Testis (tissue), 3 donors: Measurements from ENCODE around the gene CDRT4. TPM values are rescaled to one million over a fixed set of nuclear protein-coding genes. Genes with fewer than 3 reads are reported as not detected.

Experiments used
- DNase-seq: peaks from one replicate; pipeline ENCODE4 v3.0.0-alpha.2; 2019
- H3K27ac ChIP-seq, 2 donors: fragments of 200-600 bp; sonication (generic); one replicate each; pipeline ENCODE4 v1.5.1; 2019
- H3K27me3 ChIP-seq: fragments of 200-600 bp; sonication (generic); one replicate; pipeline ENCODE4 v1.5.1; 2019
- H3K36me3 ChIP-seq: fragments of 200-600 bp; sonication (generic); one replicate; pipeline ENCODE4 v1.5.1; 2017; ENCODE audit warnings: low read depth; ENCODE audit errors: missing control alignments
- H3K4me1 ChIP-seq: fragments of 200-600 bp; sonication (generic); one replicate; pipeline ENCODE4 v1.5.1; 2019
- H3K4me3 ChIP-seq, 2 donors: fragments of 200-600 bp; sonication (generic); one replicate each; pipeline ENCODE4 v1.5.1; 2017 to 2019
- H3K9me3 ChIP-seq: fragments of 200-600 bp; sonication (generic); one replicate; pipeline ENCODE4 v1.5.1; 2017
- CTCF ChIP-seq, 3 experiments: fragments of 450-650 bp in 2 of 3; fragments of 200-600 bp in 1 of 3; sonication (generic) in 1 of 3; IDR thresholded peaks; one replicate each; pipeline ENCODE4 v1.5.1; 2016 to 2019; ENCODE audit warnings: antibody characterized with exemption in 3 of 3, mild to moderate bottlenecking in 2 of 3, moderate library complexity in 1 of 3
- POLR2A ChIP-seq: fragments of 450-650 bp; IDR thresholded peaks from one replicate; pipeline ENCODE4 v1.6.1; 2017; ENCODE audit warnings: antibody characterized with exemption, mild to moderate bottlenecking, moderate library complexity
- WGBS, 2 donors: methylation state at CpG; one replicate each; pipeline ENCODE4 v1.1.5; 2018; 5-methylcytosine and 5-hydroxymethylcytosine counted together
- intact Hi-C: fragments of 100-400 bp; cut with DNase I; formaldehyde crosslinking; loops from one replicate; pipeline ENCODE4 v1.15.1; 2023; ENCODE audit warnings: low total_unique reads
- polyA plus RNA-seq: library from polyadenylated mRNA; stranded (reverse); fragments of 350-450 nt; fragmentation: Illumina TruSeq; extraction: RNeasy Lipid Tissue Mini Kit (QIAGEN cat#74804); gene quantifications from one replicate; pipeline ENCODE4 v1.2.3, GENCODE V29; 2014; ENCODE audit warnings: low read depth, low replicate concordance; ENCODE audit not compliant: insufficient read depth
- total RNA-seq, 2 donors: library from RNA; depleted of rRNA; stranded (reverse); fragments of >200 nt; gene quantifications; one replicate each; pipeline ENCODE4 v1.2.3, GENCODE V29; 2016

Gene CDRT4
- total and polyA plus RNA-seq, 3 donors from 2014 or later, result 11.7 to 30.2 (median 28.3) TPM

DNA sequence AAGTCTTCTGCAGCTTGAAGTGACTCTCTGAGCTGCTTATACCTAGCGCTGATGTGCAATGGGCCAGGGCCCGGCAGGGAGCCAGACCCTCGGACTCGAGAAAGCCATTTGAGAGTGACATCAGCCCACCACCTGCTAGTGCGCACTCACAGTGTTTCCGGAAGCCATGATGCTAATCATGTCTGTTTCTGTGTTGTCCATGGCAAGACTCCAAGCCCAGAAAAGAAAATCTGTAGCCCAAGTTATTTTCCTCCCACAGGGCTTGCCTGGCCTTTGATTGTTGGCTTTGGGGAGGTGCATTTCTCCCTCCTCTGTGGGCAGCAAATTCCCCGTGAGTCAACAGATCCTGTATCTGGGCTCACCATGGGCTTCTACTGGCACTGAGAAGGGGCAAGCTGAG lies 1.8 kb upstream of the CDRT4 start:
- H3K9me3 ChIP-seq, result no peaks in the 10 kb centered on the region
- no peaks in the 10 kb centered on the region for H3K36me3 ChIP-seq
- no peaks in the 10 kb centered on the region for H3K27me3 ChIP-seq
- H3K4me3 ChIP-seq, result no peak overlapping the region
- no peak overlapping the region for H3K27ac ChIP-seq
- intact Hi-C loops, result no loop called here
- no peak for DNase-seq
- WGBS, 2 donors, result 85 to 89% methylated on average over 6 to 7 of the region's 7 CpGs
- TF ChIP-seq POLR2A (no peak), CTCF (IDR thresholded peaks at IDR 0.05) (no peak)
- H3K4me1 ChIP-seq, result peaks cover 1% of the 10 kb centered on the region

DNA sequence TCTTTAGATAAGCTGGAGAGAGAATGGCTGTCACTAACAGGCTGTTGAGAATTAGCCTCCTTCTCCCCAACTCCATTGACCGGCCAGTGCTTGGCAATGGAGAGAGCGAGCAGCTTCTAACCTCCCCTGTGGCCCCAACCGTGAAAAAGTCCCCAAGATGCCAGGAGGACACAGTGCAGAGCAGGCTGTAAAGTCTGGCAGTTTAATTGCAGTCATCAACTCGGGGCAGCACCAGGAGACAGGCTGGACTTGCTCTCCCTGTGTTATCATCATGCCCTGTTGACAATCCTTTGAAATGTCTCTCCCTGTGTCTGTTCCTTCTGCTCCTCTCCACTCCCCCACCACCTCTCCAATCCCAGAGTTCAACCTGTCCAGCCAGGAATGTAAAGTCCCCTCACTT lies 705 bp upstream of the CDRT4 start:
- Histone ChIP-seq H3K4me3 (no peak overlapping the region), H3K36me3 (no peaks in the 10 kb centered on the region), H3K27ac (no peak overlapping the region), H3K4me1 (peaks cover 9% of the 10 kb centered on the region), H3K9me3 (no peaks in the 10 kb centered on the region), H3K27me3 (no peaks in the 10 kb centered on the region)
- TF ChIP-seq POLR2A (no peak), CTCF (IDR thresholded peaks at IDR 0.05) (no peak)
- DNase-seq, result no peak
- WGBS, 2 donors, result 43% methylated on average over 4 of the region's 4 CpGs
- intact Hi-C loops, result no loop called here

- Histone ChIP-seq H3K4me3 (no peak overlapping the region), H3K36me3 (no peaks in the 10 kb centered on the region), H3K27me3 (no peaks in the 10 kb centered on the region), H3K4me1 (peaks cover 9% of the 10 kb centered on the region), H3K9me3 (no peaks in the 10 kb centered on the region), H3K27ac (no peak overlapping the region)
- intact Hi-C loops, result no loop called here
- TF ChIP-seq POLR2A (no peak), CTCF (IDR thresholded peaks at IDR 0.05) (no peak)
- 83 to 92% methylated on average over 6 of the region's 6 CpGs for WGBS, 2 donors
- no peak for DNase-seq
Measured at GRCh38 chr17:15466131-15466530, 1.3 kb downstream of the CDRT4 start.

- 81 to 90% methylated on average over 2 of the region's 2 CpGs for WGBS, 2 donors
- no peaks in the 10 kb centered on the region for H3K9me3 ChIP-seq
- no peak overlapping the region for H3K4me3 ChIP-seq
- intact Hi-C loops, result no loop called here
- no peak overlapping the region for H3K27ac ChIP-seq
- no peaks in the 10 kb centered on the region for H3K27me3 ChIP-seq
- no peak for DNase-seq
- no peak for TF ChIP-seq CTCF (IDR thresholded peaks at IDR 0.05)
- no peaks in the 10 kb centered on the region for H3K36me3 ChIP-seq
- H3K4me1 ChIP-seq, result peaks cover 9% of the 10 kb centered on the region
Measured at GRCh38 chr17:15465045-15465701, 2.2 kb downstream of the CDRT4 start.

DNA sequence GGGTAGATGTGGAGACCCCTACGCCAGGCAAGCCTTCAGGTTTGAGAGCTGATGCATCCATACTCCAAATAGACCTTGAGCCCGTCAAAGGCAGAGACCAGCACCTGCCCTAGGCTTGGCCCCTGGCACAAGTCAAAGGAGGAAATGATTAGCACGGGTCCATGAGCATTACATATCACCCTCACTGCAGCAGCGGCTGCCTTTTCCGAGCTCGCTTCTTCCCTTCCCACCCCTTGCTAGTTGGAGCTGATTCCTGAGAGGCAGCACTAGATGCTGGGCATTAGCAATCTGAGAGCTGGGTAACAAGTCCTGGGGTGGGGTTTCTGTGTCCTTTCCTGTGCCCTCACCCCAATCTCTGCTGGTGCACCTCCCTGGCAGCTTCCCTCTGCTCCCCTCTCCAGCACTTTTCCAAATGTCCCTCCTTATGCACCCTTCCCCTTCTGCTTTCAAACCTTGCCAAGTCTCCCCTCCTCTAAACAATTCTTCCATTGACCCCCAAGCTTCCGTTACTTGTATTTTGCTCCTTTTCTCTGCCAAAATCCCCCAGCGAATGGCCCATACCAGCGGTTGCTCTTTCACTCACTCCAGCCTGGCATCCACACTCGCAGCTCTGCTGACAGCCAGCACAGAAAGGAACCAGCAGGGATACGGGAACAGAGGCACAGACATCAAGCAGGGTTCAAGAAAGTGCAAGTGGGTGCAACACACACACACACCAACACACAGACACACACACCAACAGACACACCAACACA lies 3.0 kb downstream of the CDRT4 start:
- TF ChIP-seq CTCF (IDR thresholded peaks at IDR 0.05) (no peak), POLR2A (no peak)
- intact Hi-C loops, result no loop called here
- H3K27me3 ChIP-seq, result no peaks in the 10 kb centered on the region
- WGBS, 2 donors, result 69 to 70% methylated on average over 10 to 11 of the region's 11 CpGs
- no peaks in the 10 kb centered on the region for H3K36me3 ChIP-seq
- no peak overlapping the region for H3K4me3 ChIP-seq
- H3K27ac ChIP-seq, result no peak overlapping the region
- no peak for DNase-seq
- H3K4me1 ChIP-seq, result peaks cover 9% of the 10 kb centered on the region
- no peaks in the 10 kb centered on the region for H3K9me3 ChIP-seq
